ENCODE data around the gene RIN1.

RIN1 gene

GRCh38 chr11:66293777-66294625 lies 42.2 kb downstream of the RIN1 start:
- no peak for DNase-seq

GRCh38 chr11:66293352-66293751 lies 42.9 kb downstream of the RIN1 start:
- no peak for DNase-seq

DNA sequence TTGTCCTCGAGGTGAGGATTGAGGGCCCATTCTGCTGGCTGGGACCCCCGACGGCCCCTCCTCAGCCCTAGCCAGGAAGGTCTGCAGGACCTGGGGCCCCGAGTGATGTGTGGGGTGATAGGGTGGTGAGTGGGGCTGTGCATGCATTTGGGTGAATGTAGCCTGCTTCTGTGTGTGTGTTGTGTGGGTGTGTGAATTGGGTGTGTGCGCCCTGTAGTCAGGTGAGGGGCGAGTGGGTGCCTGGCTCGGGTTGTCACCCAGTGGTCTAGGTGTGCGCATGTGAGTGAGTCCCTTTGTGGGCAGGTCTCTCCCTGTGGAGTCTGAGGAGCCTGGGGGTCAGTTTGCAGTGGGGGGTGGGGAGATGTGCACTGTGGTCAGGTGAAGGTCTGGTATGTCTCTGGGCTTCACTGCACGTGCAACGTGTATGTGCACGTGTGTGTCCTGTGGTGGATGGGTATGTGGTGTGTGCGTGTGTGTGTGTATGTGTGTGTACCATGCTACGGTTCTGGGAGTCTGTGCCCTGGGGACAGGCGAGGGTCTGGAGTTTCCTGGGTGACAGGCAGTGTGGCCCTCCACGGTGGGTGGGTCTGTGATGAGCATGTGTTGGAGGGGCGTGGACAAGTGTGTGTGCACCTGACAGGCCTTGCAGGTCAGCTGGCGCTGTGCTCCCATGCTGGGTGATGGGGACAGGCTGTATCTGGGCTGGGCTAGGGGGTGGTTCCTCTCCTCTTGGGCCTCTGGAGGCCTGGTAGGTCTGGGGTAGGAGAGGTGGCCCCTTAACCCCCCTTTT lies 43.5 kb downstream of the RIN1 start:
- DNase-seq: no peak

DNA sequence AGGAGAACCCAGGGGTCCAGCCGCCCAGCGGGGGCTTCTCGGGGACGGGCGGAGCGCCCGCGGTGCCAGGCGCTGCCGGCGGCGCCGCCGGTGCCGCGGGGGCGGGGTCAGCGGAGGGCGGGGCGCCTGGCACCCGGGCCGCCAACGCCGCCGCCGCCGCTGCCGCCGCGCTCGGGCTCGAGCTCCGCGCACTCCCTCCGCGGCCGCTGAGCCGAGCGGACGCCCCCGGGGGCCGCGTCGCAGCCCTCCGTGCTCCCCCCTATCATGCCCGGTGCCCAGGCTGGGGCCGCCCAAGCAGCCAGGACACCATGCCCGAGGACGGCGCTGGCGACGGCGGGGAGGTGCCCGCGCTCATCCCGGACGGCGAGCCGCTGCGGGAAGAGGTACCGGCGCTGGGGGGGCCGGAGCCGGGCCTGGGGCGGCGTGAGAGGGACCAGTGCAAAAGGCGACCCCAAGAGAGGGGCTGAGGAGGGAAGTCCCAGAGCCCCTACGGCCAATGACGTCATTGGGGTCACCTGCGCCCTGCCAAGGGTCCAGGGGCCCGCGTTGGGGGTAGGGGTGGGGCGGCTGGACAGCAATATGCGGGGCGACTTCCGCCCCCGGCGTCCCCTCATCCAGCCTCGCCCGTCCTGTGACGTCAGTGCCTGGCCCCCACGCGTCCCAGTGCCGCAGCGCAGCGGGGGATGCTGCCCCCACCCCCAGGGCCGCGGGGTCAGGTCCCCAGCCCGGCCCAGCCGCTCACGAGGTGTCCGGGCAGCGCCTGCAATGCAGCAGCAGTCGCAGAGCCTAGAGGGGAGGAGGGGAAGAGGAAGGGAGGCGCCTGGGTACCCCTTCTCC lies 44.3 kb downstream of the RIN1 start, which contains the start of gene TMEM151A:
Gene TMEM151A, plus strand, starts transcription at position 189 of the 837 bp plus-strand sequence. Its CDS starts 120 bp downstream, at position 309.
- DNase-seq: peak; percentile 56

DNA sequence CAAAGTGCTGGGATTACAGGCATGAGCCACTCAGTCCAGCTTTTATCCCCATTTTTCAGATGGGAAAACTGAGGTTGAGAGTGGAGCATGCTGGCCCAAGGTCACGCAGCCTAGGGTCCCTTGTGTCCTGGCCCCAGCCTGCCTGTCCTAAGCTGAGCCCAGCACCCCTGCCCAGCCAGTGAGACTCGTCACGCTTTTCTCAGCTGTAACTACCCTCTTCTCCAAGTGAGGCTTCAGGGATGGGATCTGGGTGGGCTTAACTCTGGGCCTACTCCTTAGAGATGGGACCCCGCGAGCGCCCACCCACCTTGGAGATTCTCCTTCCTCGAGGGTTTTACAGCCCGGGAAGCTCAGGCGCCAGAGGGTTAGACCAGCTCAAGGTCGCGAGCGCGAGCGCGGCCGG lies 44.9 kb downstream of the RIN1 start:
- DNase-seq: no peak

GRCh38 chr11:66290330-66290621 lies 46.0 kb downstream of the RIN1 start:
- no peak for DNase-seq

GRCh38 chr11:66289548-66290329 lies 46.5 kb downstream of the RIN1 start:
- peak; percentile 81 for DNase-seq

DNA sequence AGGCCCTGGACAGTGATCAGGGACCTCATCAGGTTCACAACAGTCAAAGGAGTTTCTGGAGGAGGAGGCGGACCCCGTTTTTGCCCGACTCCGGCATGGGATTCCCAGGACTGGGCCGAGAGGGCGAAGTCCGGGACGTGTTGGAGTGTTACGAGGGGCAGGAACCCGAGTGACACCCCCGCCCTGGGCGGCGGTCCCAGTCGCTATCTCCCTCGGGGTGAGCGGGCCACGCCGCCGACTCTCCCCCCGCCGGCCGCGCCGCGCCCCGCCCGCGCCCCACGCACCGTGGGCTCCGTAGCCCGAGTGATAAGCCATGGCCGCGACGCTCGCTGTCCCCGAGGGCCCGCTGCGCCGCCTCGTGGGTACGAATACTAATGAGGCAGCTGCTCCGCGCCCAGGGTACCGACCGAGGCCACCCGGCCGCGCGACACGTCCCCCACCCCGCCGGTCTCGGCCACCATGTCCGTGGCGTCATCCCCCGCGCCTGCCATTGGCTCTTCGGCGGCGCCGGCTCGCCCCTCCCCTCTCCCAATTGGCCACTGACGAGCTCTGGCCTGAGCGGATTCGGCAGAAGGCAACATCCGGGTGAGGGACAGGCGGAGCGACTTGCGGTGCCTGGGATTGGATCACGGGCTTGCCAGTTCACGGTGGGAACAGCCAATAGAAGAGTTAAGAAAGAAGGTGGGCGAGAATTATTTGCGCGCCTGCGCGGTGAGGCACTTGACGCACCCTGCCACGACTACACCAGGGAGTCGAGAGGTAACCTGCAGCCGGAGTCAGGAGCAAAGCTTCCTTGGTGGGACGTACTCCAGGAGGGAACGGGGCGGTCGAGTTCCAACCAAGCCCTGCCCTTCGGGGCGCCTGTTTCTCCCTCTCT lies 47.3 kb downstream of the RIN1 start, which contains the start of gene YIF1A:
Gene YIF1A, minus strand, starts transcription at position 473 of the 877 bp plus-strand sequence. Its CDS starts 158 bp downstream, at position 315.
- DNase-seq: peak; percentile 98

DNA sequence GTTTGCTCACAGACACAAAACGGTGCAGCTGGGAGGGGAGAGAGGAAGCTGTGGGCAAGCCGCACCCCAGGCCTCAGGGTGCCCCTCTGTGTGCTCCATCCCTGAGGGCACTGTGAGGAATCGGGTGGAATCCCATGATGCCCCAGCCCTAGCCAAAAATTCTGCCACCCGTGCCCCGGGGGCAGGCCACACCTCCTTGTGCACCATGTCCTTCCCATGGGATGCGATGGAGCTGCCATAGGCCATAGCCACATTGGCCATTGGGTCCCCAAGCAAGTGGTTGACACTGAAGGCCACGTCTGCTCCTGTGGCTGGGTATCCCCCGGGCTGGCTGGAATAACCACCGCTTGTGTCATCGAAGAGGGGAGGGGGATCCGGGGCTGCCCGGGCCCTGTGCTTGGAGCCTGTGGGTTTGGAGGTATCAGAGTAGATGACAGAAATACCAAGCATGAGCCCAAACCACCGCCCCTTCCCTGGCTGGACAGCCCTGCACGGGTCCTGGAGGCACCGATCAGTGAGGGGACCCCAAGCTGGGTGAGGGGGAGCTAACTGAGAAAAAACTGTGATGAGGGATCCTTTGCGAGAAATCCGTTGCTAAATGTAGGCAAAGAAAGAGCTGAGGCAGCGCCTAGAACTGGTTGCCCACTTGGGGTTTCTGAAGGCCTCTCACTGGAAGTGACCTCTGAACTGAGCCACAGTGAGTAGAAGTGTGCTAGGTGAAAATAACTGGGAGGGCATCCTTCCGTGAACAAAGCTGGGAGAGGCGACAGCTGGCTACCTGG lies 48.2 kb downstream of the RIN1 start:
- no peak for DNase-seq

DNA sequence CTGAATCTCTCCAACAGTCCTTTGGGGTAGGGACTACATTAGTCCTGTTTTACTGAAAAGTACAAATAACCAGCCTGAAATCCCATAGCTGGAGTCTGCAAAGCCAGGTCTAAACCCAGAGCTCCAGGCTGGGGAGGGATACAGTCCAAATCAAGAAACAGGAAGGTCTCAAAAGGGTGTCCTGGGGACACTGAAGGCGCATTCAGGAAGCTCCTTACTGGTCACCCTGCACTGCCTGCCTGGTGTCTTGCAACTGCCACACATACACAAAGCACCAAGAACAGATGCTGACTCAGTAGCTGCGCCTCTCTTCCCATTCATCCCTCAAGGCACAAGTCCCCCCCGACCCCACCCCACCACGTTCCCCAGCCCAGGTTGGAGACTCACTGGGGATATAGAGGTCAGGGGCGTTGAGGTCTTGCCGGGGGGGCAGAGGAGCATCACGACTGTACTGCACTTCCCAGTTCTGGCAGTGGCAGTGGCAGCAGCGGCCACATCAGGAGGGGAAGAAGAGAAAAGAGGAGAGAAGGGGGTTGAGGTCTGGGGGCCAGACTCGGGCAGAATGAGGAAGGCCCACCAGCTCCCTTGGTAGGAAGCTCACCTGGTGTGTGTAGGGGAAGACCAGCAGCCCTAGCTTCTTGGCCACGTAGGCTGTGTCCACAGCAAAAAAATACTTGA lies 48.9 kb downstream of the RIN1 start:
- no peak for DNase-seq

DNA sequence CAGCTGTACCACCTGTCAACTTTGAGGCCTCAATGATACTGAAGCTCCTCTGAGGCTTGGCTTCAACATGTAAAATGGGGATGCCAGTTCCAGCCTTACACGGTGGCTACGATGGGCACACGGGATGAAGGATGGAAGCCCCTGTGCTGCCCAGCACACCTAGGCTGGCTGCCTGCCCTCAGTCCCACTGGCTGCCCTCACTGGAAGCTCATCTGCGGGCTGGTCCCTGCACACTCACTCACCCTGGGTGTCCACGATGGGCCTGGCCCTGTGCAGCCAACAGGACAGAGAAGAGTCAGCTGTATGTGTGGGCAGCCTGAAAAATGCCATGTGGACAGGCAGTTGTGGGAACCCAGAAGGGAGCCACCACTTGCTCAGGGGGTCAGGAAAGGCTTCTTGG lies 49.5 kb downstream of the RIN1 start:
- no peak for DNase-seq

- DNase-seq: no peak
Measured at GRCh38 chr11:66285250-66285947, 50.8 kb downstream of the RIN1 start.

- no peak for DNase-seq
Measured at GRCh38 chr11:66284526-66285078, 51.6 kb downstream of the RIN1 start.

DNA sequence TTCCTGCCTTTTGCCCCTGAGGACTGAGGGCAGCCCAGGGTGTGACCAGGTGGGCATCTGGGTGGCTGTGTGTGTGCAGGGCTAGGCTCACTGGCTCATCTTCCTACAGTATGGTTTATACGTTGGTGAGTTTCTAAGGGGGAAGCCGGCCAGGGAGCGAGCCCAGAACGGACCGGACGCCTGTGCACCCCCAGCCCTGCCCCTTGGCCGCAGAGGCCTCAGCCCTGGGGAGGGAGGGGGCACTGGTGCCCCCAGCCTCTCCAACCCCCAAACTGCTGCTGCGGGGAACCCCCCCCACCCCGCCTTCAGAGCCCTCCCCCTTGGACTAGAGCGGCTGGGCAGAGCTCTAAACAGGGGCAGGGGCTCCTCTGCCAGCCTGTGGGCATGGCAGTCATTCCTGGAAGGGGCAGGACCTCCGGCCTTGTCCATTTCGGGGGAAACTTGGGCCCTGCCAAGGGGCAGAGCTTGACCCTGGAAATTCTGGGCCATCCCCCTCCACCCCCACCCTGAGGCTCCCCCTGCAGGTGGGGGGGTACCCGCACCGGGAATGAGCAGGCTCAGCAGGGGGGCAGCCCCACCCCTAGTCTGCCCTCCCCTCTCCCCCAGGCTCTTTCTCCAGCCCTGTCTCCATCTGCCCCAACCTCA lies 52.7 kb downstream of the RIN1 start:
- DNase-seq: no peak

DNA sequence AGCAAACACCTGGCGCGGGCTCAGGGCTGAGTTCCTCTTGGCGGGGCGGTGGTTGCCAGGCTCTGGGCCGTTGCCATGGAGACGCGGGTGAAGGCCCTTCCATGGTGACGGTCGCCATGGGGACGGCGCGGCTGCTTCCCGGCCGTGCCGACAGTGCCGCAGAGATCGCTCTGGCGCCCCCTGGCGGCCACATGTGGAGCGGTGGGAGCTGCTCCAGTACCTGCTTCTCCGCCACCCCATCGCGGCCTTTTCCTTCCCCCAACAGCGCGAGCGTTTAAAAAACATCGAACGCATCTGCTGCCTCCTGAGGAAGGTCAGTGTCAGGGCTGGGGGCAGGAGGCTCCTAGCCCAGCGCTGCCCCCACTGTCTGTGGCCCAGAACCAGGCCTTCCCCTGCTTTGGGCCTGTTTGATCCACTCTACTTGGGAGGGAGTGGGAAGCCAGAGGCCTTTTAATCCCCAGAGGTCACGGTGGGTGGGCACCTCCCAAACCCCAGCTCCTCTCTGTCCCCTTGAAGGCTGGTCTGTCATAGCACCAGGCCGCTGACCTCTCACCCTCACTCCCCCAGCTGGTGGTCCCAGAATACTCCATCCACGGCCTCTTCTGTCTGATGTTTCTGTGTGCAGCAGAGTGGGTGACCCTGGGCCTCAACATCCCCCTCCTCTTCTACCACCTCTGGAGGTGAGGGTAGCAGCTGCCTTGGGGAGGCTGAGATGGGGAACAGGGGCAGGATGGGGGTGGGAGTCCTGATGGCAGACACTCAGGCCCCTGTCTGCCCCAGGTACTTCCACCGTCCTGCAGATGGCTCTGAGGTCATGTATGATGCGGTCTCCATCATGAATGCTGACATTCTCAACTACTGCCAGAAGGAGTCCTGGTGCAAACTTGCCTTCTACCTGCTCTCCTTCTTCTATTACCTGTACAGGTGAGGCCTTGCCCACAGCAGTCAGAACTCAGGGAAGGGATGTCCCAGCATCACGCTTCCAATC lies 53.5 kb downstream of the RIN1 start:
- peak; percentile 100 for DNase-seq

Data from CD4-positive, alpha-beta T cell treated with Interleukin-6 for 4 hours (primary cell).